HUES48 (cell line): ENCODE data around the gene GLUD1.
A peak's percentile ranks its signal among the peaks of the same experiment; 100 is the strongest.
"Not testable (repeated sequence)": the region's sequence is repeated elsewhere in the genome, so short reads cannot be mapped to it uniquely, and the experiment has no call there.

Experiments used
- H3K27ac ChIP-seq: one replicate; pipeline ENCODE4 v1.7.0; 2013; ENCODE audit warnings: low read depth, low read length, inconsistent platforms
- H3K27me3 ChIP-seq: 2 replicates; pipeline ENCODE4 v1.6.1; 2013; ENCODE audit warnings: mild to moderate bottlenecking, low read length; ENCODE audit not compliant: control insufficient read depth, insufficient read depth
- H3K36me3 ChIP-seq: 2 replicates; pipeline ENCODE4 v1.6.1; 2013; ENCODE audit warnings: low read length; ENCODE audit not compliant: control insufficient read depth, insufficient read depth
- H3K4me1 ChIP-seq: 2 replicates; pipeline ENCODE4 v1.6.1; 2013; ENCODE audit warnings: mild to moderate bottlenecking, low read length; ENCODE audit not compliant: control insufficient read depth, insufficient read depth
- H3K4me3 ChIP-seq: 2 replicates; pipeline ENCODE4 v1.5.1; 2013; ENCODE audit warnings: mild to moderate bottlenecking, low read depth, low read length
- H3K9ac ChIP-seq: 2 replicates; pipeline ENCODE4 v1.6.1; 2013; ENCODE audit warnings: mild to moderate bottlenecking, low read depth, low read length, moderate library complexity
- H3K9me3 ChIP-seq: 2 replicates; pipeline ENCODE4 v1.6.1; 2013; ENCODE audit warnings: low read length; ENCODE audit not compliant: control insufficient read depth, insufficient read depth

The GLUD1 gene

GRCh38 chr10:87094373-87095235 is at the start of gene GLUD1, which contains the start of gene SHLD2:
Gene GLUD1, minus strand, starts transcription at chr10:87094843. Its CDS starts 74 bp downstream, at chr10:87094769.
Gene SHLD2, plus strand, starts transcription at chr10:87095206. Its CDS starts 56,149 bp downstream, at chr10:87151355.
- Histone ChIP-seq H3K4me1 (peaks cover 23% of the 10 kb centered on the region), H3K9me3 (no peaks in the 10 kb centered on the region), H3K9ac (peak within 1 kb of the TSS; percentile 80), H3K27ac (peak within 1 kb of the TSS; percentile 87), H3K27me3 (no peaks in the 10 kb centered on the region), H3K36me3 (peaks cover 12% of the 10 kb centered on the region), H3K4me3 (peak within 1 kb of the TSS; percentile 67)

- not testable (repeated sequence) for H3K4me1 ChIP-seq, H3K27me3 ChIP-seq, H3K9me3 ChIP-seq, H3K9ac ChIP-seq, H3K4me3 ChIP-seq, H3K36me3 ChIP-seq, H3K27ac ChIP-seq
Observed at GRCh38 chr10:87143109-87143418, 48.4 kb upstream of the GLUD1 start.

GRCh38 chr10:87142230-87143108 is 47.8 kb upstream of the GLUD1 start:
- H3K27ac ChIP-seq, H3K4me1 ChIP-seq, H3K4me3 ChIP-seq, H3K9ac ChIP-seq, H3K27me3 ChIP-seq, H3K36me3 ChIP-seq, H3K9me3 ChIP-seq: not testable (repeated sequence)

GRCh38 chr10:87137478-87137877 is 42.8 kb upstream of the GLUD1 start:
- H3K4me3 ChIP-seq, H3K4me1 ChIP-seq, H3K9me3 ChIP-seq, H3K36me3 ChIP-seq, H3K27ac ChIP-seq, H3K9ac ChIP-seq, H3K27me3 ChIP-seq: not testable (repeated sequence)

- H3K4me3 ChIP-seq, H3K9ac ChIP-seq, H3K27me3 ChIP-seq, H3K27ac ChIP-seq, H3K9me3 ChIP-seq, H3K4me1 ChIP-seq, H3K36me3 ChIP-seq: not testable (repeated sequence)
Observed at GRCh38 chr10:87134440-87134839, 39.8 kb upstream of the GLUD1 start.

- H3K27me3 ChIP-seq, H3K9ac ChIP-seq, H3K4me3 ChIP-seq, H3K4me1 ChIP-seq, H3K27ac ChIP-seq, H3K36me3 ChIP-seq, H3K9me3 ChIP-seq: not testable (repeated sequence)
Observed at GRCh38 chr10:87133936-87134335, 39.3 kb upstream of the GLUD1 start.

GRCh38 chr10:87132176-87132575 is 37.5 kb upstream of the GLUD1 start:
- H3K4me3 ChIP-seq, H3K4me1 ChIP-seq, H3K36me3 ChIP-seq, H3K27me3 ChIP-seq, H3K9ac ChIP-seq, H3K27ac ChIP-seq, H3K9me3 ChIP-seq: not testable (repeated sequence)

- not testable (repeated sequence) for H3K4me3 ChIP-seq, H3K27me3 ChIP-seq, H3K36me3 ChIP-seq, H3K27ac ChIP-seq, H3K4me1 ChIP-seq, H3K9ac ChIP-seq, H3K9me3 ChIP-seq
Observed at GRCh38 chr10:87127607-87128156, 33.0 kb upstream of the GLUD1 start.

GRCh38 chr10:87127048-87127447 is 32.4 kb upstream of the GLUD1 start:
- H3K27ac ChIP-seq, H3K27me3 ChIP-seq, H3K36me3 ChIP-seq, H3K9me3 ChIP-seq, H3K9ac ChIP-seq, H3K4me1 ChIP-seq, H3K4me3 ChIP-seq: not testable (repeated sequence)

GRCh38 chr10:87123351-87123750 is 28.7 kb upstream of the GLUD1 start:
- not testable (repeated sequence) for H3K27me3 ChIP-seq, H3K27ac ChIP-seq, H3K9ac ChIP-seq, H3K4me1 ChIP-seq, H3K36me3 ChIP-seq, H3K9me3 ChIP-seq, H3K4me3 ChIP-seq

- not testable (repeated sequence) for H3K36me3 ChIP-seq, H3K27ac ChIP-seq, H3K9ac ChIP-seq, H3K27me3 ChIP-seq, H3K4me3 ChIP-seq, H3K9me3 ChIP-seq, H3K4me1 ChIP-seq
Observed at GRCh38 chr10:87119029-87119428, 24.4 kb upstream of the GLUD1 start.
